ENCODE measurements around the gene CTTNBP2.

CTTNBP2 gene

GRCh38 chr7:117873310-117874190 lies at the start of gene CTTNBP2:
CTTNBP2 (minus strand) TSS chr7:117873441; CDS start chr7:117873415, 26 bp downstream.
- DNase-seq = peak in 41 of 42 donors; percentile 48 to 91 (median 79)
- intact Hi-C loops (cut with DNase I) = loop anchor here (5.0 to 10.0 kb wide), 2 partner anchors 69 to 121 kb away; no protein-coding TSS in a partner anchor

- no peak for DNase-seq
- intact Hi-C loops (cut with DNase I) = no loop called here
Measured at GRCh38 chr7:117916309-117916708, 43.1 kb upstream of the CTTNBP2 start.

GRCh38 chr7:117912421-117912820 lies 39.2 kb upstream of the CTTNBP2 start:
- intact Hi-C loops (cut with DNase I) = no loop called here
- no peak for DNase-seq

- no peak for DNase-seq
- intact Hi-C loops (cut with DNase I) = no loop called here
Measured at GRCh38 chr7:117908031-117908795, 35.0 kb upstream of the CTTNBP2 start.

GRCh38 chr7:117907049-117907640 lies 33.9 kb upstream of the CTTNBP2 start:
- DNase-seq = no peak
- intact Hi-C loops (cut with DNase I) = no loop called here

- intact Hi-C loops (cut with DNase I) = no loop called here
- DNase-seq = no peak
Measured at GRCh38 chr7:117902314-117902889, 29.2 kb upstream of the CTTNBP2 start.

GRCh38 chr7:117901089-117901797 lies 28.0 kb upstream of the CTTNBP2 start:
- peak in 14 of 42 donors; percentile 3 to 68 (median 30) for DNase-seq
- intact Hi-C loops (cut with DNase I) = no loop called here

GRCh38 chr7:117896339-117896738 lies 23.1 kb upstream of the CTTNBP2 start:
- intact Hi-C loops (cut with DNase I) = no loop called here
- no peak for DNase-seq

GRCh38 chr7:117895276-117895675 lies 22.0 kb upstream of the CTTNBP2 start:
- DNase-seq = no peak
- intact Hi-C loops (cut with DNase I) = no loop called here

GRCh38 chr7:117894037-117894436 lies 20.8 kb upstream of the CTTNBP2 start:
- DNase-seq = no peak
- intact Hi-C loops (cut with DNase I) = no loop called here

- DNase-seq = no peak
- intact Hi-C loops (cut with DNase I) = no loop called here
Measured at GRCh38 chr7:117892821-117893220, 19.6 kb upstream of the CTTNBP2 start.

- no peak for DNase-seq
- intact Hi-C loops (cut with DNase I) = no loop called here
Measured at GRCh38 chr7:117889611-117890010, 16.4 kb upstream of the CTTNBP2 start.

- intact Hi-C loops (cut with DNase I) = no loop called here
- DNase-seq = no peak
Measured at GRCh38 chr7:117888627-117889026, 15.4 kb upstream of the CTTNBP2 start.

- intact Hi-C loops (cut with DNase I) = no loop called here
- DNase-seq = no peak
Measured at GRCh38 chr7:117882594-117882993, 9.4 kb upstream of the CTTNBP2 start.

- intact Hi-C loops (cut with DNase I) = loop anchor here (10.0 kb wide), 1 partner anchor 72 kb away; no protein-coding TSS in a partner anchor
- no peak for DNase-seq
Measured at GRCh38 chr7:117876761-117877160, 3.5 kb upstream of the CTTNBP2 start.

GRCh38 chr7:117875566-117875965 lies 2.3 kb upstream of the CTTNBP2 start:
- intact Hi-C loops (cut with DNase I) = loop anchor here (10.0 kb wide), 1 partner anchor 71 kb away; no protein-coding TSS in a partner anchor
- peak in 3 of 42 donors; percentile 34 to 37 (median 35) for DNase-seq

- intact Hi-C loops (cut with DNase I) = loop anchor here (5.0 to 10.0 kb wide), 2 partner anchors 69 to 122 kb away; no protein-coding TSS in a partner anchor
- DNase-seq = no peak
Measured at GRCh38 chr7:117874191-117874700, 1.0 kb upstream of the CTTNBP2 start.
